Hematopoietic multipotent progenitor cell treated with erythropoietin and hydrocortisone succinate and interleukin-3 and kit ligand, for 4 days (in vitro differentiated cells): Measurements from ENCODE around the gene HNRNPA1.
"Not testable (repeated sequence)": the region's sequence is repeated elsewhere in the genome, so short reads cannot be mapped to it uniquely, and the experiment has no call there.

Experiments used
- DNase-seq: peaks from one replicate; pipeline ENCODE4 v3.0.0-alpha.2; 2015

HNRNPA1 gene

GRCh38 chr12:54277823-54278276 is 2.7 kb upstream of the HNRNPA1 start:
- peak; percentile 58 for DNase-seq

GRCh38 chr12:54279227-54279631 is 1.3 kb upstream of the HNRNPA1 start:
- no peak for DNase-seq

- peak; percentile 100 for DNase-seq
These were observed 676 bp upstream of the HNRNPA1 start, which contains the start of gene CBX5 for GRCh38 chr12:54279632-54280467. CBX5 (minus strand) TSS chr12:54280122; CDS start chr12:54257650, 22,472 bp downstream.

GRCh38 chr12:54281261-54281638 is 724 bp downstream of the HNRNPA1 start:
- not testable (repeated sequence) for DNase-seq

GRCh38 chr12:54281694-54282093 is 1.2 kb downstream of the HNRNPA1 start:
- DNase-seq, result not testable (repeated sequence)

GRCh38 chr12:54282949-54283593 is 2.5 kb downstream of the HNRNPA1 start:
- peak; percentile 58 for DNase-seq

GRCh38 chr12:54284070-54284780 is 3.7 kb downstream of the HNRNPA1 start:
- DNase-seq, result not testable (repeated sequence)

- peak; percentile 60 for DNase-seq
These were observed 4.9 kb downstream of the HNRNPA1 start for GRCh38 chr12:54285150-54286041.

GRCh38 chr12:54286042-54287030 is 5.8 kb downstream of the HNRNPA1 start:
- peak; percentile 87 for DNase-seq

GRCh38 chr12:54287261-54288157 is 7.0 kb downstream of the HNRNPA1 start:
- DNase-seq, result peak; percentile 60

- DNase-seq, result no peak
These were observed 11.8 kb downstream of the HNRNPA1 start for GRCh38 chr12:54292083-54292930.

GRCh38 chr12:54292931-54293241 is 12.4 kb downstream of the HNRNPA1 start:
- DNase-seq, result no peak

- DNase-seq, result peak; percentile 89
These were observed 13.8 kb downstream of the HNRNPA1 start for GRCh38 chr12:54294152-54294952.

- DNase-seq, result no peak
These were observed 14.5 kb downstream of the HNRNPA1 start for GRCh38 chr12:54294953-54295566.

- peak; percentile 56 for DNase-seq
These were observed 16.0 kb downstream of the HNRNPA1 start for GRCh38 chr12:54296393-54297099.

- DNase-seq, result peak; percentile 75
These were observed 18.4 kb downstream of the HNRNPA1 start for GRCh38 chr12:54298904-54299303.
